DND-41 (cell line): ENCODE results near the gene BRD9.
"Not testable (repeated sequence)": the region's sequence is repeated elsewhere in the genome, so short reads cannot be mapped to it uniquely, and the experiment has no call there.

ENCODE experiments used
- EZH2 ChIP-seq: IDR thresholded peaks from 3 replicates; pipeline ENCODE4 v1.6.1; 2012; ENCODE audit warnings: borderline replicate concordance, low read depth, mild to moderate bottlenecking, moderate library complexity, low read length, inconsistent platforms; ENCODE audit not compliant: severe bottlenecking
- TF ChIP-seq, protein P1 (sequence below): IDR thresholded peaks from 2 replicates; pipeline ENCODE4 v1.5.1; 2012; ENCODE audit warnings: borderline replicate concordance, low read length, moderate library complexity, mild to moderate bottlenecking; ENCODE audit not compliant: poor library complexity, severe bottlenecking; ENCODE audit errors: extremely low read depth

- not testable (repeated sequence) for TF ChIP-seq EZH2
- TF ChIP-seq, protein P1, sequence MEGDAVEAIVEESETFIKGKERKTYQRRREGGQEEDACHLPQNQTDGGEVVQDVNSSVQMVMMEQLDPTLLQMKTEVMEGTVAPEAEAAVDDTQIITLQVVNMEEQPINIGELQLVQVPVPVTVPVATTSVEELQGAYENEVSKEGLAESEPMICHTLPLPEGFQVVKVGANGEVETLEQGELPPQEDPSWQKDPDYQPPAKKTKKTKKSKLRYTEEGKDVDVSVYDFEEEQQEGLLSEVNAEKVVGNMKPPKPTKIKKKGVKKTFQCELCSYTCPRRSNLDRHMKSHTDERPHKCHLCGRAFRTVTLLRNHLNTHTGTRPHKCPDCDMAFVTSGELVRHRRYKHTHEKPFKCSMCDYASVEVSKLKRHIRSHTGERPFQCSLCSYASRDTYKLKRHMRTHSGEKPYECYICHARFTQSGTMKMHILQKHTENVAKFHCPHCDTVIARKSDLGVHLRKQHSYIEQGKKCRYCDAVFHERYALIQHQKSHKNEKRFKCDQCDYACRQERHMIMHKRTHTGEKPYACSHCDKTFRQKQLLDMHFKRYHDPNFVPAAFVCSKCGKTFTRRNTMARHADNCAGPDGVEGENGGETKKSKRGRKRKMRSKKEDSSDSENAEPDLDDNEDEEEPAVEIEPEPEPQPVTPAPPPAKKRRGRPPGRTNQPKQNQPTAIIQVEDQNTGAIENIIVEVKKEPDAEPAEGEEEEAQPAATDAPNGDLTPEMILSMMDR = not testable (repeated sequence)
These were observed 46.0 kb downstream of the BRD9 start for GRCh38 chr5:846602-847091.
